SW480 (cell line): ENCODE results near the gene RAB8B.

Experiments used
- DNase-seq: peaks from one replicate; pipeline ENCODE4 v3.0.0-alpha.2; 2016; ENCODE audit warnings: low spot score

Gene RAB8B

GRCh38 chr15:63188926-63189871, at the start of gene RAB8B:
TSS of gene RAB8B (plus strand) at chr15:63189606. CDS start at chr15:63189625, 19 bp downstream.
- DNase-seq = peak; percentile 89

- no peak for DNase-seq
These were observed 48.5 kb upstream of the RAB8B start for GRCh38 chr15:63140936-63141335.

- DNase-seq = no peak
These were observed 44.0 kb upstream of the RAB8B start for GRCh38 chr15:63145426-63145825.

GRCh38 chr15:63146684-63147083, 42.7 kb upstream of the RAB8B start:
- no peak for DNase-seq

GRCh38 chr15:63151665-63152064, 37.7 kb upstream of the RAB8B start:
- no peak for DNase-seq

GRCh38 chr15:63155486-63155885, 33.9 kb upstream of the RAB8B start:
- DNase-seq = no peak

- peak; percentile 11 for DNase-seq
These were observed 33.2 kb upstream of the RAB8B start for GRCh38 chr15:63156086-63156710.

GRCh38 chr15:63156755-63157117, 32.7 kb upstream of the RAB8B start:
- DNase-seq = peak; percentile 53

- peak; percentile 89 for DNase-seq
These were observed 32.1 kb upstream of the RAB8B start, which contains the start of gene RPS27L for GRCh38 chr15:63157118-63157843. TSS of gene RPS27L (minus strand) at chr15:63157477. CDS start at chr15:63157405, 72 bp downstream.

- peak; percentile 48 for DNase-seq
These were observed 31.4 kb upstream of the RAB8B start for GRCh38 chr15:63157891-63158431.

GRCh38 chr15:63160638-63161037, 28.8 kb upstream of the RAB8B start:
- no peak for DNase-seq

- DNase-seq = no peak
These were observed 26.2 kb upstream of the RAB8B start for GRCh38 chr15:63163217-63163616.

- no peak for DNase-seq
These were observed 24.1 kb upstream of the RAB8B start for GRCh38 chr15:63165166-63165859.

- no peak for DNase-seq
These were observed 23.2 kb upstream of the RAB8B start for GRCh38 chr15:63166219-63166618.

- no peak for DNase-seq
These were observed 19.6 kb upstream of the RAB8B start for GRCh38 chr15:63169788-63170187.

GRCh38 chr15:63172376-63172775, 17.0 kb upstream of the RAB8B start:
- no peak for DNase-seq

GRCh38 chr15:63172851-63173451, 16.5 kb upstream of the RAB8B start:
- DNase-seq = no peak

GRCh38 chr15:63176302-63176701, 13.1 kb upstream of the RAB8B start:
- DNase-seq = no peak

- DNase-seq = peak; percentile 13
These were observed 11.4 kb upstream of the RAB8B start for GRCh38 chr15:63178034-63178433.

- no peak for DNase-seq
These were observed 8.7 kb upstream of the RAB8B start for GRCh38 chr15:63180746-63181145.

- DNase-seq = no peak
These were observed 7.8 kb upstream of the RAB8B start for GRCh38 chr15:63181648-63182047.
